Measurements from ENCODE around the gene GEMIN2.

GEMIN2 gene

GRCh38 chr14:39168591-39168990 is 54.5 kb downstream of the GEMIN2 start:
- peaks cover 21% of the 10 kb centered on the region for H3K36me3 Mint-ChIP-seq (ENCODE audit: low read depth)
- peak overlapping the region; percentile 96 for H3K4me3 Mint-ChIP-seq
- no peaks in the 10 kb centered on the region for H3K27me3 Mint-ChIP-seq (ENCODE audit: low read depth, poor library complexity)
- no peak for DNase-seq
- H3K9me3 Mint-ChIP-seq: no peaks in the 10 kb centered on the region
- peak overlapping the region; percentile 19 for H3K27ac Mint-ChIP-seq
- H3K4me1 Mint-ChIP-seq: peaks cover 38% of the 10 kb centered on the region
- TF ChIP-seq CTCF (IDR thresholded peaks at IDR 0.05): no peak

DNA sequence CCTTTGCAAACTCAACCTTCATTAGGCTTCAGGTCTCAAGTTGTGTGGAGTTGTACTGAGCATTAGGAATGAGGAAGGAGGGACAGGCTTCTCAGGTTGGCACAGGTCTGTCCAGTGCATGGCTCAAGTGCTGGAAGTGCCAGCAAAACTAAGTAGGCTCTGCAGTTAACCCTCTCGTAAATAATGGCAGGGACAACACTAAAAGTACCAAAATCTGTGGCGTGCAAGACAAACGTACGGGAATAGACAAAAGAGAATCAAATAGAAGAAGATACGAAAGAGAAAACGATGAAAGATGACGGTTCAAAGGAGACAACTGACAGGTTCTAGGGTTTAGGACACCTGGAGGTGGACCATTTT is 55.4 kb downstream of the GEMIN2 start:
- peak overlapping the region; percentile 100 for H3K27ac Mint-ChIP-seq
- peak overlapping the region; percentile 96 for H3K4me3 Mint-ChIP-seq
- no peaks in the 10 kb centered on the region for H3K27me3 Mint-ChIP-seq (ENCODE audit: low read depth, poor library complexity)
- H3K4me1 Mint-ChIP-seq: peaks cover 38% of the 10 kb centered on the region
- TF ChIP-seq CTCF (IDR thresholded peaks at IDR 0.05): no peak
- H3K9me3 Mint-ChIP-seq: no peaks in the 10 kb centered on the region
- H3K36me3 Mint-ChIP-seq (ENCODE audit: low read depth): peaks cover 21% of the 10 kb centered on the region
- no peak for DNase-seq

- no peak for TF ChIP-seq CTCF (IDR thresholded peaks at IDR 0.05)
- no peaks in the 10 kb centered on the region for H3K9me3 Mint-ChIP-seq
- peaks cover 31% of the 10 kb centered on the region for H3K36me3 Mint-ChIP-seq (ENCODE audit: low read depth)
- H3K27ac Mint-ChIP-seq: peak overlapping the region; percentile 66
- DNase-seq: no peak
- no peaks in the 10 kb centered on the region for H3K27me3 Mint-ChIP-seq (ENCODE audit: low read depth, poor library complexity)
- H3K4me3 Mint-ChIP-seq: peak overlapping the region; percentile 28
- peaks cover 48% of the 10 kb centered on the region for H3K4me1 Mint-ChIP-seq
Measured at GRCh38 chr14:39173198-39173597, 59.1 kb downstream of the GEMIN2 start.

GRCh38 chr14:39174560-39175444 is 60.7 kb downstream of the GEMIN2 start, which contains the start of gene PNN:
Gene PNN (plus strand): TSS chr14:39175254. CDS start chr14:39175280, 26 bp downstream.
- H3K4me1 Mint-ChIP-seq: peaks cover 47% of the 10 kb centered on the region
- H3K27ac Mint-ChIP-seq: peak within 1 kb of the TSS; percentile 100
- TF ChIP-seq CTCF (IDR thresholded peaks at IDR 0.05): no peak
- peak; percentile 91 for DNase-seq
- no peaks in the 10 kb centered on the region for H3K27me3 Mint-ChIP-seq (ENCODE audit: low read depth, poor library complexity)
- no peaks in the 10 kb centered on the region for H3K9me3 Mint-ChIP-seq
- H3K36me3 Mint-ChIP-seq (ENCODE audit: low read depth): peaks cover 29% of the 10 kb centered on the region
- H3K4me3 Mint-ChIP-seq: peak within 1 kb of the TSS; percentile 100

- H3K27ac Mint-ChIP-seq: peak overlapping the region; percentile 100
- peaks cover 29% of the 10 kb centered on the region for H3K36me3 Mint-ChIP-seq (ENCODE audit: low read depth)
- no peaks in the 10 kb centered on the region for H3K27me3 Mint-ChIP-seq (ENCODE audit: low read depth, poor library complexity)
- H3K9me3 Mint-ChIP-seq: no peaks in the 10 kb centered on the region
- H3K4me1 Mint-ChIP-seq: peaks cover 42% of the 10 kb centered on the region
- H3K4me3 Mint-ChIP-seq: peak overlapping the region; percentile 100
- TF ChIP-seq CTCF (IDR thresholded peaks at IDR 0.05): no peak
- peak; percentile 63 for DNase-seq
Measured at GRCh38 chr14:39175445-39176262, 61.5 kb downstream of the GEMIN2 start.
